RPMI7951 (cell line): Measurements from ENCODE around the gene SLC22A23. TPM values are rescaled to one million over a fixed set of nuclear protein-coding genes. Genes with fewer than 3 reads are reported as not detected.

Experiments
- DNase-seq: peaks from one replicate; pipeline ENCODE4 v3.0.0-alpha.2; 2012; ENCODE audit warnings: low read depth
- total RNA-seq: library from RNA; depleted of rRNA; stranded (reverse); fragments of >200 nt; shearing (Covaris generic); gene quantifications from 2 replicates; pipeline ENCODE4 v1.2.3, GENCODE V29; 2014

SLC22A23 gene
- total RNA-seq, 1 experiment from 2014 or later, result 0.72 TPM

DNA sequence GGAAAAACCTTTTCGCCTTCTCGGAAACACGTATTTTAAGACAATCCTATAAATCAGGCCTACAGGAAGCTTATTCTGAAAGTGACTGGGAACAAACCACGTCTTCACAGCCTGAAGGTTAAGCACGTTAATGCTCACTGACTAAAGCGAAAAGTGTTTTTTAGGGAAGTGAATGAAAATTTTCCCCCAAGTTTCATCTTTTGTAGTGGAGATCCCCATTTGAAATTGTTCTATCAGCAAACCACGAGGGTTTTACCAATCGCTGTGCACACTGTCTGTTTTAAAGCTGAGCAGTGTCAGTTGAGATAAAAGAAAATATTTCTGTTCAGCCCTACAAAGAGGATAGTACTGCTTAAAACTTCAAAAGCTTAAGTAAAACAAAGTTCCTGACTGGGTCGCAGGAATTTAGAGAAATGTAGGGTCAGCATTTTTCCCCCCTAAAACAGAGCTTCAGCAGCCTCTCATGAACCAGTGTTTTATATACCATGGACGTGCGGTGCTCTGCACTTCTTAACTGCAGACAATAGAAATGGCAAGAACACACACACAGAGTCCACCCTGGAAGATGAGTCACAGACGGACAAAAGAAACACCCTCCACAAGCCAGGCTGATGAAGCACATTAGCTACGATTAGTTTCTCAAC is 34.9 kb downstream of the SLC22A23 start:
- peak; percentile 66 for DNase-seq

DNA sequence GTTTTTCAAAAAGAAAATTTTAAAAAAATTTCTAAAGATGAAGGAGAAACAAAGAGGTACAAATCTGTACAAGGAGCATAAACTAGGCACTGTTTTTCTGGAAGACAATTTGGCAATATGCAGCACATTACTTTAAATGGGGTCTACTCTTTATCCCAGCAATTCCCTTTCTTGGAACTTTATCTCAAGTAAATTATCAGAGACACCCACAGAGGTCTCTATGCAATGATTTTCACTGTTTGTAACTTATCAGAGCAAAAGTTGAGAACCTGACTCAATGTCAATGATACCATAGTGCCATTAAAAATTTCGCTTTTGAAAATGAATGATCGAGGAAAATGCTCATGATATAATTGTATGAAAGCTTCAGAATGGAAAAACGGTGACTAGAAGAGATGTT is 35.7 kb downstream of the SLC22A23 start:
- no peak for DNase-seq

DNA sequence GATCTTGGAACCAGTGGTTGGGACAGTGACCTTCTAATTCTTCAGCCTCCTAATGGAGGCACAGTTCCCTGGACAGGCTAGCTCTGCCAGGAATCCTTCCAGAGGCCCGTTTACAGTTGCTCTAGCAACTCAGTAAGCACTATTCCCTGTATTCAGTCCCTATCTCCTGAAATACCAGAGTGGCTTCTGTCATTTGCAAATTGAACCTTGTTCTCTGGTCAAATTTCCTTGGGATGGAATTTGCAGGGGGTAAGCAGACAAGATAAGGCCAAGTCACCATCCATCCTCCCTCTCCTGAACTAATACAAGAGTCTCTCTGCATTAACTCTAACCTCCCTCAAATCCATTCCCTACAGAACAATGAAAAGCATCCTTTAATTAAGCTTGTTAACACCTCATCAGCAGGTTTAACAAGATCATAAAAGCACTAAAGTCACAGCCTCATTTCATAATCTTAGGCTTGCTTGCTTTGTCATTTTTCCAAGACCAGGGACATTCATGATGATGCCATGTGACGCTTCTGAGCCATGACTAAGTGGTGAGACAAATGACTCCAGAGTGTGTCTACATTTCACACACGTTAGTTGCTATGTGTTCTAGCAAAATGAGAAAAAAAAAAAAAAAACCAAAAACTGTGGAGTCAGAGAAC is 37.1 kb downstream of the SLC22A23 start:
- DNase-seq, result peak; percentile 66

DNA sequence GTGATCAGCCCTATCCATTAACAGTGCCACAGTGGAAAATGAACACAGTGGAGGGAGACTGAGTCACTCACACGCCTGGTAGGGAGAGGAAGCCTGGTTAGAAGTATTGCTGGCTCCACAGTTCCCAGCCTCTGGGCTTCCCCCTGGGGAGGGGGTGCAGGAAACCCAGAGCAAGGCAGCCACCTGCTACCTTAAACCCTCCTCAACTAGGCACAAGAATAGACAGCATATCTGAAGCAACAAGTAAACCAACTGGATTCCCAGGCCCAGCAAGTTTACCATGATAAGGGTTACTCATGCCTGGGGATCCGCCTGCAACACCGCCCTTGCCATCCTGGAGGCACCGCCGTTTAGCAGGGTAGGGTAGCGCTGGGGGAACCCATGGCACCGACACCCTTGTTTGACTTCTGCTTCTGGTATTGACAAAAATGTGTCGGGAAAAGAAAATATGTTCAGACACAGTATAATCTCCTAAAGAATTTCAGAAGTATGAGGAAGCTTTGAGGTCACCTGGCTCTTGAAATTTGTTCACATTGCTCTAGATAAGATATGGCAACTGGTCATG is 38.3 kb downstream of the SLC22A23 start:
- DNase-seq, result no peak

DNA sequence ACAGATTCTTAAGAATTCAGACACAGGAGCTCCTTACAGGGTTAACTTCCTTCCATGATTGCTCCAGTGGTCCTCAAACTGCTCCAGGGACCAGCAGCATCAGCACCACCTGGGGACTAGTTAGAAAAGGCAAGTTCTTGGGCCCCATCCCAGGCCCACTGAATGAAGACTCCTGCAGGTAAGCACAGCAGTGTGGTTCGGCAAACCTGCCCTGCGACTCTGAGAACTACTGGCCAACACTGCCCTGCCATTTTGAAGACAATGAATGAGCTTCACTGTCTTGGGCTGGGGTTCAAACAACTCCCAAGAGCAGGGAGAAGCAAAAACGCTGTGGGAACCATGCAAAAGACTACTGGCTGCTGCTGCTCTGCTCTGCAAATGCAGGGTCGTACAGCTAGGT is 39.4 kb downstream of the SLC22A23 start:
- no peak for DNase-seq

DNA sequence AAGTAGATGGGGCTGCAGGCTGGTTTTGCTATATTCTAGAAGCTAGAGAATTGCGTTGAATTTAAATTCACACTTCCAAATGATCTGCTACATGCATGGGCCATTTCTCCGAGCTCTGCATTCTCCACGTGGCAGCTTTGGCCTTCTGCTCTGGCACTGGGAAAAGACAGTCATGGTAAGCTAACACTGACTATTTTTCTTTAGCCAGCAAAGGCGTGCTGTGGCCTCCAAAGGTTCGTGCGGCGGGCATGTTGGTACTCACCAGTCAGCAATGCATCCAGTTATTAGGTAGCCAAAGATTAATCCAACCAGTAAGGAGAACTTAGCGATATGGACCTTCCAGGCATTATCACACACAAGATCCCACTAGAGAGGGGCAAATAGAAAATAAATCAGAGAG is 41.4 kb downstream of the SLC22A23 start:
- no peak for DNase-seq

DNA sequence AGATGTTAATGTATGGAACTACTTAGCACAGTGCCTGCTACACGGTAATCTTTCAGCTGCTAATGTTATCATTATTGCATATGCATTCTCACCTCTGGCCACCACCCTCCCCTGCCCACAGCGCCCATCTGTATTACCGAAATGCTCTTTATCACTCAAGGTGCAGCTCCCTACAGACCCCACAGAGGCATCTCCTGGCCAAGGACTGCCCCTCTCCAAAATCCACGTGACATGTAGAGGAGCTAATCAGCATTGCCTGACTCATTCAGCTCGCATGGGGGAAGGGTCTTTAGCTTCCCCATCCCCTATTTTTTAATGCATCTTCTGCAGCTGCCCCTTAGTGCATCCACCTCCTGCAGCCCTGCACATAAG is 41.8 kb downstream of the SLC22A23 start:
- no peak for DNase-seq

DNA sequence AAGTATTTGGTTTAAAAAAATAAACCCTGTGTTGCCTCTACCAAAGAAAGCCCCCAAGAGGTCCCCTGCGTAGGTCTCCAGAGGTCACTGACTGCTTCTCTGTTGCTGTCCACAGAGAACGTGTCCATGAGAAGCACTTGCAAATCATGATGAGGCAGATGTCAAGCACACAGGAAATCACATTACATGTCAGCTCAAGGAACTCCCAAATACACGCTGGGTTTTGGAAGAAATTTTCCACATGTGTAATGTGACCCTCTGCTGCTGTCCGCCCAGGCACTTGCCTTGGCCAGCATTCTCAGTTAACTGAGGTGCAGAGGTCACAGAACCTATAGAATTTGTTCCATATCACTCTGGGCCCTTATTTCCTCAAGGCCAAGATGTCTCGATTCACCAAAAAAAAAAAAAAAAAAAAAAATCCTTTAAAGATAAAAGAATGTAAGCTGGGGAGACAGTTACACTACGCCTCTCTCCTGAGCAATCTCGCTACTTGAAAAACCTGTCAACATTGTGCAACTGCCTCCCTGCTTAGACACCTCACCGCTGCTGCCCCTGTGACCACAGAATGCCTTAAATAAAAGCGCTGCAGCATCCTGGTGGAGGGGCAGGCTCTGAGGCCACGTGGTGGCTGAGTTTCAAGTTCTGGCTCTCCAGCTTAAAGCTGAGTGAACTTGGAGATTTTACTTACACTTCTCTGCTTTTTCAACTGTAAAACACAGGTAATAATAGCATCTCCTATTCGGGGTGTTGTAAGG is 42.3 kb downstream of the SLC22A23 start:
- no peak for DNase-seq

DNA sequence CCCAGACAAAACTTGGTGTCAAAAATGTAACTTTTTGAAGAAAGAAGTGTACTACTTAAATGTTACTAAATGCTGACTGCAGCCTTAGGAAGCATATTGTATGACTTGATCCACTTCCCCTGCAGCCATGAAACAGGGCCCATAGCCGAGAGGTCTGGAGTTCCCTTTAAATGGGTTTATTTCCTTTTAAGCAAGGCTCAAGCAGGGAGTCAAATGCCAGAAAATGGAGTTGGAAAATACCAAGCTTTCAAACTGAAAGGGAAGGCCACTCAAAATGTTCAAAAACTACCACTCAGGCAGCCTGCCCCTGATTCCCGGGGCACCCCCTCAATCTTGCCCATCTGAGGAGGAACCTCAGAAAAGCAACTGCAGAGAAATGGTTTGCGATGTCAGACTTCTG is 43.3 kb downstream of the SLC22A23 start:
- no peak for DNase-seq

DNA sequence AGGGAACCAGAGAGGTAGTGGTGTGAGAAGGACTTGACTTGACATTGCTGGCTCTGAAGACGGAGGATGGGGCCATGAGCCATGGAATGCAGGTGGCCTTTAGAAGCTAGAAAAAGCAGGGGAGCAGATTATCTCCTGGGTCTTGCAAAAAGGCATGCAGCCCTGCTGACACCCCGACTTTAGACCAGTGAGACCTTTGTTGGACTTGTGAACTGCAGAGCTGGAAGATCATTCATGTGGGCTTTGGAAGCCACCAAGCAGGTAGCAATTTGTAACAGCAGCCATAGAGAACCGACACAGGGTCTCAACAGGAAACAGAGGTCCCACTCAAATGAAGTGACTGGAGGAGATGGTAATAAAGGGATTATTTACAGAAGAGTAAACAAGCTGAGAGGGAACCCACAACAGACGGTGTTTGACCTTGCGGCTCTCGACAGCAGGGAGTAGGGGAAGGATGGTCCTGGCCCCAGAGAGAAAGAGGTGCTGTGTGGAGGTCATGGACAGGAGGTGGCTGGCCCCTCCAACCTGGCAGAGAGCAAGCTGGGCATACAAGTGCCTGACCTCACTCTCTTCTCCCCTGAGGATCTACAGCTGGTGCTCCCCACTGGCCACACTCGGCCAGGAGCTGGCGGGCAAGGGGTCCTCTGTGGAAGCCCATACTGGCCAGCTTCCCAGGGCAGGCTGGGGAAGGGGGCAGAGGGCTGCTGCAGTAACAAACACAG is 43.9 kb downstream of the SLC22A23 start:
- DNase-seq, result no peak

DNA sequence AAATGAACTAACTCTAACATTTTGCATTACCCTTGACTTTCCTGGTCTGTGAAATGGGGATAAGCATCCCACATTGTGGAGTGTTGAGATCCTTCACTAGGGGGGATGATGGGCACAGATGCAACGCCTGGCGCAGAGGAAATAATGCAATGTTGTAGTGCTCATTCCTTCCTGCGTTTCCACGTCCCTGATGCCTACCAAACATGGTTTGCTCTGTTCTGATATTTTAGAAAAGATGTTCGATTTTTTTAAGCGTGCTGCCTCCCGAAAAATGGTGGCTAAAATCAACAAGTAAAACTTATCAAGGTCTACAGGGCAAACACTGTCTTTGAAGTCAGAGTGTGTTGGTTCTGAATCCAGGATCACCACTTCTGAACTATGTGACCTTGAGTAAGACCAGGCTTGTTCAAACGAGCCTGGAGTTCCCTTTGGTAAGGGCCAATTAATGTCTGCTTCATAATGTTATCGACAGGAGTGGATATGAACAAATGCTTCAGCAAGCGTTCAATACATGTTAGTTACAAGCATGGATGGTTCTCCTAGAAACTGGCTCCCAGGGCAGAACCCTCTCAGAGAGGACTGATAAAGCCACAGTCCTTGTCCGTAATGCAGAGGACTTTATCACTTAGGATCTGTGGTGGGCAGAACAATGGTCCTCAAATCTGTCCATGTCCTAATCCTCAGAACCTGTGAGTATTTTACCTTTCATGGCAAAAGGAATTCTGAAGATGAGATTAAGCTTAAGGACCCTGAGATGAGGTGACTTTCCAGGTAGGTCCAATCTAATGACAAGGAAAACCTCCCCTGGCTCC is 44.7 kb downstream of the SLC22A23 start:
- no peak for DNase-seq

DNA sequence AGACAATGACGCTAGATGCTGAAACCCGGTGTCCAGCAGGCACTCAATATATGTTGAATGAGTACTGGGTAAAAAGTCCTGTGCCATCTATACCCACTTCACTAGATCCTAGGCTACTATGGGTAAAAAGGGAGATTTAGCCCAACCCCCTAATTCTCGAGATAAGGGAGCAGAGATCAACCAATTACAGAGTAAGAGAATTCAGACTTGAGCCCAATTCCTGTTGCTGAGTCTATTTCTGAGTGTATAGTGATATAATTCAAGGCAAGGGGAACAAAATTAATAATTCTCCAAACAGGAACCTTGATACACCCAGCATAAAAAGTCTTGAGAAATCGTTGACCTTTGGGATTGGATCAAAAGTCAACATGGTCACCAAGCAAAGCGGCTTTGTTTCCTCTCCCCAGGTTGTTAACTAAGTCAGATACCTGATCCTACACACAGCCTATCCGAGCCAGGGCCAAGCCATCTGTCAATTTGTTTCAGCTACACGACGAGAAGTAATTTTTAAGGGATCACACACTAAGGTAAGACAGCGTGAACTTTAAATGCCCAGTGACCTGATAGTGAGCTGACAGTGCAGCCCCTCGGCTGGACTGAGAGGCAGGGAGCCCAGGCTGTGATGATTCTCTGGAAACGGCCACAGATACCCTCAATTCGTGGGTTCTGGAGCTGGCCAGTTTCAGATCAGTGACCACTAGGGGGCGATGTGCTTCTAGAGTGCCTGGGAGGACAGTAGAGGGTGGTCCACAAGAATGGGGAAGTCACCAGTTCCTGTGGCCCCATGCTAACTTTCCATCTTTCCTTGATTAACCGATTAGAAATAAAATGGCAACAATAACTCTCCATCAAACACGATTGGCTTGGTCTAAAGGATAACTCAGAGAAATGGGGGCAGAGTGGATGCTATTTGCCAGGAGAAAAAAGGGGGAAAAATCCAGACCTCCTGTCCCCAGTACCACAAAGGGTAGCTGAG is 46.2 kb downstream of the SLC22A23 start:
- DNase-seq, result peak; percentile 62

DNA sequence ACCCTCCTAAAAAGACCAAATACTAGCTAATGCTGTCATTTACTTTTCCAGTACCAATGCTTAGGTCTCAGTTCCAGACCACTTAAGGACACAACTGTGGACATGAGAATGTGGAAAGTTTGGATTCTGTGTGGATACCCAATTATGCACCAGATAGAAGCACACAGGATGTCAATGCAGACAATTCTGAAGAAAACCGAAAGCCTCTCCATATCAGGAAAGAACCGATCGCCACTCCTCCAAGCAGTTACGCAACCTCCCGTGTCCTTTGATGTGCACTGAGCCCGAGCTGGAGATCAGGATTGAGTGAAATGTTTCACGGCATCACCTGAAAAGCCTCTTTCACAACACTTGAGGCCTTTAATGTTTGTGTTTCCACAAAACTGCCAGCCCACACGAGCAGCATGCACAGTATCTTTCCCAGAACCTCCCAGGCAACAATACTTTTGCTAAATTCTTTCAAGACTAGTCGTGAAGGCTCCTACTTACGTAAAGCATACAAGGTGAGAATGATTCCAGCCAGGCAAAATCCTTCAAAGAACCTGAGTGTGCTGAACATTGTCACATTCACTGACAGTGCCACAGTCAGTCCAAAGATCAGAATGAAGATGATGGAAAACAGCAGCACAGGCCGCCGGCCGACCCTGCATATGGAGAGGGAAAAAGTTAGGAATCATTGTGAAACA is 47.0 kb downstream of the SLC22A23 start:
- DNase-seq, result no peak

DNA sequence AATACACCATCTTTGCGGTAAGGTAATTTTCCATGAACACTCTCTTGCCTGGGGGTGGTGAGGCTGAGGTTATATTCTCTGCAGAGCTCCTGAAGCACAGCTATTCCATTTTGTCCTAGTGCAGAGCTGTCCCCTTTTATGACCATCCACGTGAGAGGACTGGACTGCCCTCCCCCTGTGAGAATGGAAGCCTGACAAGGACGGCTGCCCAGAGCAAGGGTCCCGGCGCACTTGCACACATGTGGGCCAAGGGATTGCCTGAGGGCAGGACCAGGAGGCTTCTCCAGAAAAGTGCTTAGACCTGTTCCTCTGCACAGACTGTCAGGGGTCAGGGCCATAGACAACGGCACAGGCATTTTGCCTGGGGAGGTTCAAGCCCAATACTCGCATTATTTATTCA is 48.2 kb downstream of the SLC22A23 start:
- peak; percentile 55 for DNase-seq

DNA sequence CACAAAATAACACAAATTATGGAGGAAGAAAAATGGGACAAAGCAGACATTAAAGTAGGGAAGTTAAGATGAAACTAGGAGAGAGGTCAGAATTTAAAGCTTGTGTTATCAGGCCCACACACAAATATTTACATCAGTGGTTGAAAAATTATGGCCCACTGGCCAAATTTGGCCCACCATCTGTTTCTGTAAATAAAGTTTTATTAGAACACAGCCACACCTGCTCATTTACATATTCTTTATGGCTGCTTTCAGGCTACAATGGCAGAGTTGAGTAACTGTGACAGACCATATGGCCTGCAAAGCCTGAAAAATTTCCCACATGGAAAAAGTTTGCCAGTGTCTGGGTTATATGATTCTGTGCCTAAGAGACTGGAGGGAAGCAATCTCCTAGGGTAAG is 49.0 kb downstream of the SLC22A23 start:
- DNase-seq, result no peak

DNA sequence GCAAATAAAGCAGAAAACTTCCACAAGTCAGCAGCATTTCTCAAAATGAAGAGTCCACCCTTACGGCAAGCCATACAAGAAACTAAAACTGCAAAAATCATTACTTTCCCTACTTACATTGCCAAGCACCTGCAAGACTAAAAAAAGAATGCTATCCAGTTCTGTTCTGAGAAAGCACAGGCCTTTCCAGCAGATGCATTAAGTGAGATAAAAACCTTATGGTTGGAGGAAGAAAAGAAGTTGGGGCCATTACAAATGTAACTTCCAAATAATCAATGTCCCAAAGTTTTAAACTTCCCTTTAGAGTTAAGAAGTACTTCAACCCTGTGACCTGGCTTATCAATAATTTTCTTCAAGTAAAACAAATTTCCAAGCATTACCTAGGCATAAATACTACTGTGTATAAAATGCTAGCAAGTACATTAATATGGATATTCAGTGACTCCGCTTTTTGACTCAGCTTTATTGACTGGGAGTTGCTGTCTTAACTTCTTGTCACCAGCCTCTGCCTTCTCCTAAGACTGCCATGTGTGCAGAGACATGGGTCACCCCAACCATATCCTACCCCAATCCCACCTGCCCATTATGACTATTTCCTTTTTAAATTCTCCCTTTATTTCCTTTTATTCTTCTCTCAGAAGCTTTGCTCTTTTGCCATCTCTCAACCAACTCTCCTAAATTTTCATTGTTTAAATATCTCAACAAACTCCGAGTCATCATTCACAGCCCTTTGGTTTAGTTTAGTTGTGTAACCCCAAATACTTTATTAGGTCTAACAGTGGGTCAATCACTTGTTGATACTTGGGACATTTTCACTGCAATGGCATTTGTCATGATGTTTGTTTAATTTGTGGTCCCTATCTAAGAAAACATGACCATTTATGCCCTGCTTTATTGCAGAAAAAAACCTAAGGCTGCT is 49.7 kb downstream of the SLC22A23 start:
- DNase-seq, result no peak

DNA sequence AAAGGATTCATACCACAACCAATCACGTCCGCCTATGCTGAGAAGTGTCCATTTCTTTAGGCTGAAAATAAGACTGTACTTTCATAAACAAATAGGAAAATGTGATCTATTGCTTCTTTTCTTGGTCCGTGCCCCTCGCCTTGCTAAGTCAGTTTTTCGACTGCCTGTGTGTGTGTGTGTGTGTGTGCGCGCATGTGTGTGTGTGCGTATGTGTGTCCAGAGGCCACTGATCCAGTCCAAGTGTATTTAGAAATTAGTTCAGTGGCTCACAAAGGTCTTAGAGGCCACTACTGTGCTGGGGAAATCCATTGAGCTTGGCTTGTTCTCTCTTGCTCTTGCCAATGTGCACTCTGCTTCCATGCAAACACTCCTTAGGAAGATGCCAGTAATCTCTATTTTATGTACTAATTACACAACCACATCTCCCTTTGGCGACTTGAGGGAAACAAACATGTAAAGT is 50.5 kb downstream of the SLC22A23 start:
- DNase-seq, result no peak

DNA sequence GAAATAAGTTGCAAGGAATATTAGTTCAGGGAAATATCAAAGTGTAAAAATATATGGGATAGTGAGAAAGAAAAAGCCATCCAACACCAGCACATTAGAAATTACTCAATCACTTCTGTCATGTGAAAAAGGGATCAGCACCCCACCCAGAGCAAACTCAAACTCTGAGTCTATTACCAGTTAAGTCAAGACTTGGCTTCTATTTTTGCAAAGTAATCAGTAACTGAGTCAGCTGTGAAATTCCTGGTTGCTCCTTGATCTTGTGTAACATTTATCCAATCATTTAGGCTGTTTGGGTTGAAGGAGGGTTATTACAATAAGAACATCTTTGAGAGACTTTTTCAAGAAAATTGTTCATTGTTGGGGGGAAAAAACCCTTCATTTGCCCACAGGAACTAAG is 51.2 kb downstream of the SLC22A23 start:
- DNase-seq, result no peak
